Breast epithelium (tissue), 3 donors: ENCODE results near the gene NR2F2.

Source experiments
- POLR2A ChIP-seq: fragments of 450-650 bp; IDR thresholded peaks from one replicate; pipeline ENCODE4 v1.6.1; 2016; ENCODE audit warnings: antibody characterized with exemption, mild to moderate bottlenecking, moderate library complexity
- POLR2AphosphoS5 ChIP-seq, 3 donors: sonication (generic); formaldehyde crosslinking; IDR thresholded peaks; one replicate each; pipeline ENCODE4 v1.6.1; 2017; ENCODE audit warnings: antibody characterized with exemption in 3 of 3
- TF ChIP-seq, protein P1 (sequence below), 3 donors: fragments of 450-650 bp; IDR thresholded peaks; one replicate each; pipeline ENCODE4 v1.5.1; 2016 to 2017; ENCODE audit warnings: antibody characterized with exemption in 3 of 3, mild to moderate bottlenecking in 3 of 3, moderate library complexity in 3 of 3

DNA sequence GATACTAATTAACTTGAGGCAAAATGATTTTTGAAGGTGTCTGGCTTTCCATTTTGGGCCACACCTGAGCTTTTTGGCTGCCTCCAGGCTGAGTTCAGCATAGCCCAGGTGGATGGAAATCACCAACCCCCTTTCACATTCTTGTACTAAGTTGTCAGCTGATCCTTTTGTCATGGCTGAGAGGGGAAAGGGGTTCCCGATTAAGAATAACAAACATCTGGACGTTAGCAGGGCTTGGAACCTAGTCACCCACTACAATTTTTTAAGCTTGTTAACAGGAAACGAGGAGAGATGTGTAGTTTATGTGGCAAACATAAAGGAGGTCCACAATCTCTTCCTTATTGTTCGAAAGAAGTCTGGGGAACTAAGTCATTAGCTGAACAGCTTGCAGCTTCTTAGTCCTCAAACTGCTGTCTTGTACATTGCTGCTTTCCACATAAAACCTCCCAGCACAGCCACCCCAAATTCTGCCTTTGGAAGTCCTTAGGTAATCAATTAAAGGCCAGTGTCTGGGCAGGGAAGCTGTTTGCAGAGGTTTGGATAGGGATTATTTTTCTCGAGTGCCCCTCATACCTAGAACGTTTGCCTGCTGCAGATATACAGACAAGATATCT is 5.0 kb downstream of the NR2F2 start:
- TF ChIP-seq, protein P1, sequence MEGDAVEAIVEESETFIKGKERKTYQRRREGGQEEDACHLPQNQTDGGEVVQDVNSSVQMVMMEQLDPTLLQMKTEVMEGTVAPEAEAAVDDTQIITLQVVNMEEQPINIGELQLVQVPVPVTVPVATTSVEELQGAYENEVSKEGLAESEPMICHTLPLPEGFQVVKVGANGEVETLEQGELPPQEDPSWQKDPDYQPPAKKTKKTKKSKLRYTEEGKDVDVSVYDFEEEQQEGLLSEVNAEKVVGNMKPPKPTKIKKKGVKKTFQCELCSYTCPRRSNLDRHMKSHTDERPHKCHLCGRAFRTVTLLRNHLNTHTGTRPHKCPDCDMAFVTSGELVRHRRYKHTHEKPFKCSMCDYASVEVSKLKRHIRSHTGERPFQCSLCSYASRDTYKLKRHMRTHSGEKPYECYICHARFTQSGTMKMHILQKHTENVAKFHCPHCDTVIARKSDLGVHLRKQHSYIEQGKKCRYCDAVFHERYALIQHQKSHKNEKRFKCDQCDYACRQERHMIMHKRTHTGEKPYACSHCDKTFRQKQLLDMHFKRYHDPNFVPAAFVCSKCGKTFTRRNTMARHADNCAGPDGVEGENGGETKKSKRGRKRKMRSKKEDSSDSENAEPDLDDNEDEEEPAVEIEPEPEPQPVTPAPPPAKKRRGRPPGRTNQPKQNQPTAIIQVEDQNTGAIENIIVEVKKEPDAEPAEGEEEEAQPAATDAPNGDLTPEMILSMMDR (IDR thresholded peaks at IDR 0.05), result no peak
- TF ChIP-seq POLR2A (no peak), POLR2AphosphoS5 (IDR thresholded peaks at IDR 0.05) (no peak)
